HG03439 (cell line): Measurements from ENCODE around the gene EEPD1.

Experiments used
- ATAC-seq: cut with Tn5 transposase; IDR thresholded peaks from one replicate; pipeline ENCODE4 v1.9.1; 2021; ENCODE audit warnings: mild to moderate bottlenecking, moderate library complexity; ENCODE audit not compliant: unreplicated experiment

EEPD1 gene

DNA sequence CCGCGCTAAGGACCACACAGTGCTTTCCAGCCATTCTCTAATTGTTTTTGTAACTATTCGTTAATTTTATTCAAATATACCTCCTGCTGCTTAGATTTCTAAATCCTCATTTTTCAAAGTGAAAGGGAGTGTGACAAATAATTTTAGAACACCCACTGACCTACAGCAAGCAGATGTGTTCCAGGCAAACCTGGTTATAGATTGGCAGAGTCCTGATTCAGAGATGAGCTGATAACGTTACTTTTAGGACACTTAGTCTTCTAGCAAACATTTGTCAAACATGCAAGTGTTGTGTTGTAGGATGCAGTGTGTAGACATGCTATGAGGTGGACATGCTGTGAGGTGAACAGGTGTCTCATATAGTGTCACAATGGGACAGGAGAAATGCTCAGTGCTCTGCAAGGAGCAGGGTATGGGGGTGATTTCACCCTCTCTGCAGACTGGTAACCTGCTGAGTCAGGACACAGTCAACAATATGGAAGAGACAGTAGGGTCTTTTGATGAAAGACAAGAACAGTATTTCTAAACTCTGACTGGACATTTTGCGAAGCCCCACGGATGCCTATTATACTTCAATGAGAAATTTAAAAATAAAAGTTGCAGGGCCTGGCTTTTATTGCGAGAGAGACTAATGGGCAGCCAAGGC, 144.4 kb downstream of the EEPD1 start:
- no peak for ATAC-seq

DNA sequence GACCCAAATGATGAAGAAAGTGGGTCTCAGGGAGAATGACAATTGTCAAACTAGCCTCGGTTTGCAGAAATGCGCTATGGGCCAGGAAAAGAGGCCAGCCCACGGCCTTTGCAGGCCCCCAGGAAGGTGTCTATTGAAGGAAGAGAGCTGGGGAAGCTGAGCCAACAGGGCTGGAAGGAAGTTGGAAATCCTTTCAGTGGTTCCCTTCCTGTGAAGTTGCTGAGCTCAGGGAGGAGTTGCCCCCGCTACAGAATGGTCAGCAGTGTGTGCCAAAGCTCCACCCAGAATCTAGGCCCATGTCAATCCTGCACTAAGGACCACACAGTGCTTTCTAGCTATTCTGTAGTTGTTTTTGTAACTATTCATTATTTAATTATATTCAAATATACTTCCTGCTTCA, 145.1 kb downstream of the EEPD1 start:
- ATAC-seq: no peak

DNA sequence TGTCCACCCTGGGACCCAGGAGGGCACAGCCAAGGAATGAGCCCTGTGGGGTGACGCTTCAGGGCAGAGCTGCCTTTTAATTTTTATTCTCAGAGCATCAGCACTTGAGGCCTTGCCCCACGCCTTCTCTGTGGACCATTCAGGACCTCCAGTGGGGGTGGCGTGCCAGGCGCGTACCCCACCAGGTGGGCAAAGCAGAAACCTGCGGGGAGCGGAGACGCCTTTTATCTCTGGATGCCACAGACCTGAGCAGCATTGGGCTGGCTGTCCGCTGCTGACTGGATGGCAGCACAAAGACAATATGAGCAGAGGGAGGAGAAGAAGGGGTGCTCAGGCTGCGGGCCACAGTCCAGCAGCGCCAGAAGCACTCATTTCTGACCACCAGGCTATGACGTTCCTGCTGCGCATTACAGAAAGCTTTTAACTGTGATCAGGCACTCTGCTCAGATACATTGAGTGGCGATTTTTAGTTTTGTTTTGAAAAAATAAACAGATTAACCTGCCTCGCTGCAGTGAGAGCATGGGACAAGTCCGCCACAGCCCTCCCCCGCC, 146.2 kb downstream of the EEPD1 start:
- ATAC-seq: no peak

DNA sequence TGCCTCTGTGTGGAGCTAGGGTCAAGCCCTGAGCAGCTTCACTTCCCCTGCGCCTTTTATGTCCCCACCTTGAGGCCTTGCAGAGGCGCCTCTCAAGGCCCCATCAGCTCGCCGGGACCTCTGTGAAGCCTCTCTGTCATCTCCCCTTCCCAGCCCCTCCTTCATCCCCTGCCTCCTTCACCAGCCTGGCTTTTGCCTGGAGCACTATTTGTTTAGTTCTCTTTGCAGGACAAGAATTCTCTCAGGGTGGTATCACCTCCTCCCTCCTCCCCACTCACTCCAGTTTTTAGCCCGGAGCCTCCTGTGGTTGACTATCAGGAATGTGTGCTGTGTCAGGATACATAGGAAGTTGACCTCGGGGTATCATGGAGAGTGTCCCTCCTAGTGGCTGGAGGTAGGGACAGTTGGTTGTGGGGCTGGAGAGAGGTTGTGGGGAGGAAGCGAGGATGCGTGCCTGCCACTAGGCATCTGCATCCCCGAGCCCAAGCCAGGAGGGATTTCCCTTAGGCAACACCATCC, 146.8 kb downstream of the EEPD1 start:
- no peak for ATAC-seq

DNA sequence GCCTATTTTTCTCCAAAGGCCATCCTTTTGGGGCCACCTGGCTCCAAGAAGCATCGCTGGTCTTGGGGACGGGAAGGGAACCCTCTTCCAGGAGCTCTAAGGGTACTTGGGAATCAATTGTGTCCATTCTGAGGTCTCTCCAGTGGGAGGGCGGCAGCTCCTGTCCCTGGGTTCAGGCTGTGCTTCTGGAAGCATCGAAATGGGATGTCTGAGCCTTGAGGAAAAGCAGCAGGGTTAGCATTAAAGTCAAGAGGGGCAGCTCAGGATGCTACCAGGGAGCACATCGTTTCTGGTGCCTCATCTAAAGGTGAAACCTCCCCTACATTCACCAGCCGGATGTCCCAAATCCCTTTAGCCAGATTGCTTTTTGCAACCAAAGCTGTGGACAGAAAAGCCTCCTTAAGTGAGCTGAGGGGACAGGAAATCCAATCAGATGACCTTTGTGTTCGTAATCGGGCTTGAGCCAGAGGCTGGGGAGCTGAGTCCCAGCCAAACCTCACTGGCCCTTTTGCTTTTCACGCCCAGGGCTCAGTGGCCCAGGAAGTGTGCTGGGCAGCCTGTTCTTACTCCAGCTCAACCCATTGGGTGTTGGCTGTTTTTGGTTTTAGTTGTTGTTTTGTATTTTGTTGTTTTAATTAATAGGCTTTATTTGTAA, 147.8 kb downstream of the EEPD1 start:
- no peak for ATAC-seq

DNA sequence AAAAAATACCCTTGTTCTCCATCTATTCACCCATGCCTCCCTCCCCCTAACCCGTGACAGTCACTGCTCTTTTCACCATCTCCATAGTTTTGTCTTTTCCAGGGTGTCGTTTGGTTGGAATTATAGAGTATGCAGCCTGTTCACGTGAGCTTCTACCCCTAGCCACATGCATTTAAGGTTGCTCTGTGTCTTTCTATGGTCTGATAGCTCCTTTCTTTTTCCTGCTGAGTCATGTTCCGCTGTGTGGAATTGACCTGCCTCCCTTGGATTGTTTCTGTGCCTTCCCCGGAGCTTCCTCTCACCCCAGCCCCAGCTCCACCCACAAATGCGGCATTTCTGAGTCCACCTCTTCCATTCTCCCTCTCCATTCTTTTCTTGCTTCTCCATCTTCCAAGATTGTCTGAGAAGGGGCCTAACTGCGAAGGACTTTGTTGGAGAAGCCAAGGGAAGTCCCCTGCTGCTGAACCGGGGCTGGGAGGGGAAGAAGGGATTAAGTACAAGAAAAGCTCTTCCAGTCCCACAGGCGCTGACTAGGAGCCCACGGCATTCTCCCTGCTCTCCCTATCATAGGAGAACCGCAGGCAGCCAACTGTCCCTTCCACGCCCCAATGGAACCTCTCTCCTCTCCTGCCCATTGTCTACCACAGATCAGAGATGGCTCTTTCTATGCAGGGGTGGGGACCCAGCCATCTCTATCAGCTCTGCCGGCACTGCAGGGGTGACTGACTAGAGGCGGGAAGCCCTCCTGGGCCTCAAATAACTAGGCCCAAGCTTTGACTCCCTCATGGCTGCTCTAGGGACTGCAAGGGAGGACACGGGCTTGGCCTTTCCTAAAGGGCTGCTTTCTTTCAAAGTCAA, 149.1 kb downstream of the EEPD1 start:
- ATAC-seq: no peak

DNA sequence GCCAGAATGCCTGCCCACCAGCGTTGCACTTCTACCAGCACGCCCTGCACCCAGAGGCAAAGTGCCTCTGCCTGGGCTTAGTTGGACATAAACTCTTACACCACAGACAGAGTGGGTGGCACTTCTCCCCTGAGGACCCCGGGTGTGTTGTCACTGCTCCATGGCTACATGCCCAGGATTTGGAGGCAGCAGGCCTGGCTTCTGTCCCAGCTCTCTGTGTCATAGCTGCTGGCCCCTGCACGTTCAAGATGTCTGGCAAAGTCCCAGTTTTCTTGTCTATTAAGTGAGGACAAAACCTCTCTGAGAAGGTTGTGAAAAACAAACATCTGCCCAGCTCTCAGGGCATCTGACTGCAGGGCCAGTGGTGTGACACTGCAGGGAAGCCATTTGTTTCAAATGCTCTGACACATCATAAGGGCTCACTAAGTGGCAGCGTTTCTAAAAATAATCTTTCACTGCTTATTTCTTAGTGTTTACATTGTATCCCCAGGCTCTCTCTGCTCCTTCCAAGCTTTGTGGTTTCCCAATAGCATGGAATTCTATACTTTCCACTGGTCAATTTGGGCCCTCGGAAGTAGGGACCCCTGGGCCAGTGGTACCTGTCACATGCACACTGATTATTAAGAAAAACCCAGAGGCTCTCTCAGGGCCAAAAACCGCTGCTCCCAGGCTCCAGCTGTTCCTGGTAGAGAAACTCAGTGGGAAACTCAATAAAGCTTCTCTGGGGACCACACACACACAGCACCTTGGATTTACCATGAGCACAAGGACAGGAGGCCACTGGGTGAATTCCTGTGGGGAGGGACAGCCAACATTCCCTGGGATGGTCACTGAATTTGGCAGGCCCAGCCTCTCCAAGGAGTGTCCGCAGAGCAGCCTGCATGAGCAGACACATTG, 150.4 kb downstream of the EEPD1 start:
- ATAC-seq: no peak

DNA sequence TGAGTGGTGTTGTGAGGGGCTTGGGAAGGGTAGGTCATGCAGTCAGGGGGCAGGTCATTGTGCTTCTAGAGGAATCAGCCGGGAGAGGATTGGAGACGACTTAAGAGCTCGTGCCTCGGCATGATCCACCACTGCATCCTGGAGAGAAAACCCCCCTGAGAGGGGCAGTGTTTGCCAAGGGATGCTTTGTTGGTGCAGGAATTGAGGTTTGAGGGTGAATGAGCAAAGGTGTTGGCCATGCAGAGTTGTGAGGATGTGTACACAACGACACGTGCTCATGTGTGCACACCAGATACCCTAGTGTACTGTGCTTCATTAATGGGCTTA, 151.0 kb downstream of the EEPD1 start:
- ATAC-seq: no peak

DNA sequence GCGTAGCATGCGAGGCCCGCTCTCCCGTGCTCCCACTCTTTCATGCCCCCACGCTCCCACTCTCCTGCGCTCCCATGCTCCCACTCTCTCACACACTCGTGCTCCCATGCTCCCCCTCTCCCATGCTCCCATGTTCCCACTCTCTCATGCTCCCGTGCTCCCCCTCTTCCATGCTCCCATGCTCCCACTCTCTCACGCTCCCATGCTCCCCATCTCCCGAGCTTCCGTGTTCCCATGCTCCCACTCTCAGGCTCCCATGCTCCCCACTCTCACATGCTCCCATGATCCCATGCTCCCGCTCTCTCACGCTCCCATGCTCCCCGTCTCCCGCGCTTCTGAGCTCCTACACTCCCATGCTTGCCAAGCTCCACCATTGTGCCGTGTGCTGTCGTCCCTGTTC, 152.2 kb downstream of the EEPD1 start:
- ATAC-seq: no peak

DNA sequence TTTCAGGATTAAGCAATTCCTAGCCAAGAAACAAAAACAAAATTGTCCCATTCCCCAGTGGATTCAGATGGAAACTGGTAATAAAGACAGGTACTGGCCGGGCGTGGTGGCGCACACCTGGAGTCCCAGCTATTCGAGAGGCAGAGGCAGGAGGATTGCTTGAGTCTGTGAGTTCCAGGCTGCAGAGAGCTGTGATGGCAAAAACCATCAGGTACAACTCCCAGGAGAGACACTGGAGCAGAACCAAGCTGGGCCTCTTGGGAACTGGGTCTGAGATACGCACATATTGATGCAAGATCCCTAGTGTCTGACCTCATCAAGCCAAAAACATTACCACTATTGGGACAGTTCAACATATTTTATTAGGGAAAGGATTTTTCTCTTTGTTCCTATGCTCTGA, 152.6 kb downstream of the EEPD1 start:
- no peak for ATAC-seq

DNA sequence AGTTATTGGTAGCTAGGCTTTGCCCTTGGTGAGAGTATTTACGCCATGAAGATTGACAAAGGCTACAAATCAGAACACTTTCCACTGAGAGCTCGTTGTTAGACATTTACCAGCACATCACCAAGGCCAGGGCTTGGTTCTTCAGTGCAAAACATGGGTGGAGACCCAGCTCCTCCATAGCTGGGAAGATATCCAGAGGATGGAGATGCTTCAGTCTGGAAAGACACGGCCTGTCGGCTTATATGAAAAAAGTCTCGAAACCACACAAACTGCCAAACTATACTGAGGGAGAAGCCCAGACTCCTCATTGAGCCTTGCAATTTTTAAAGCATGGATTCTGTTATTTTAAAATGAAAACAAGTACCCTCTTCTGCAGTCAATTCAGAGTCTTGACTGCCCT, 153.2 kb downstream of the EEPD1 start:
- ATAC-seq: no peak

DNA sequence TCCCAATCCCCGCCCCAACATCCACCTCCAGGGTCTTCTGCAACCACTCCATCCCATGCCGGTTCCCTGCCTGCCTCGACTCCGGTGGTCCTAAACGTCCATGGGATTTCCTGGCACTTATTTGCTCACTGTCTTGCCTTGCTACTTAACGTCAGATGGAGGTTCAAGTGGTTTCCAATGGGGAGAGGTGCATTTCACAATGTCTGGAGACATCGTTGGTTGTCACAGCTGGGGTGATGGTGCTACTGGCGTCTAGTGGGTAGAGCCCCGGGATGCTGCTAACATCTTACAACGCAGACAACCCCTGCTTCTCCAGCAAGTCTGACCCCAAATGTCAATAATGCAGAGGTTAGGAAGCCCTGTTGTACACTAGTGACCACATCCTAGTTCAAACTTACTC, 153.7 kb downstream of the EEPD1 start:
- ATAC-seq: no peak

DNA sequence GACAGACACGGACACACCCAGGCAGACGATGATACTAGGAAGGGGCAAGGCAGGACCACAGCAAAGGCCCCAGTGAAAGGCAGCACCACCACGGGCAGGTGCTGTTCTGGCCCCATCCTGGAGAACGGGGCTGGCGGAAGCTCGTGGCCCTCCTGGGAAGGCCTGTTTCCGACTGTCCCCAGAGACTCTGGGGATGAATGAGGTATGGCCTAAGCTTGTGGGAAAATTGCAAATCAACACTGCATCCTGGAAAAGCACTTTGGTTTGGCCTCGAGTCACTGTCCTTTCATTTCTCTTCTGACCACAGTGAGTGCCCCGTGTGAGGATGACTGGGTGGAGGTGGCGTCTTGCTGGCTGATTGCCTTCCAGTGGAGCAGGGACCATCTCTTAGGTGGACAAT, 155.0 kb downstream of the EEPD1 start:
- ATAC-seq: no peak

DNA sequence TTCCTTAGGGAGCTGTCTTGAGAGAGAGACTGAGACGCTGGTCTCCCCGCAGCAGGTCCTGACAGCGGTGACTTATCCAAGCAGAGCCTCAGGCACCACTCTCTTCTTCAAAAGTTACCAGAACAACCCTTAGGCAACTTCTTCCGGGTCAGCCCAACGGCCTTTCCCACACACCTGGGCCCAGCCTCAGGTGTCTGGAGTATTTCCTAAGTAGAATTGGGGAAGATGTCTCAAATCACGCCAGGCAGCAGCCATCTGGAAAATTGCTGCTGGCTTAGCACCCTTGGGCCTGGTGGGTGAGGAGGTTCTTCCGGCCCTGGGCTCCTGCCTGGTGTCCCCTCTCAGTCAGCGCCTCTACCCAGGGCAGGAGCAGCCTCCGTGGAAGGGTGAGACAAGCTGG, 156.2 kb downstream of the EEPD1 start:
- no peak for ATAC-seq

DNA sequence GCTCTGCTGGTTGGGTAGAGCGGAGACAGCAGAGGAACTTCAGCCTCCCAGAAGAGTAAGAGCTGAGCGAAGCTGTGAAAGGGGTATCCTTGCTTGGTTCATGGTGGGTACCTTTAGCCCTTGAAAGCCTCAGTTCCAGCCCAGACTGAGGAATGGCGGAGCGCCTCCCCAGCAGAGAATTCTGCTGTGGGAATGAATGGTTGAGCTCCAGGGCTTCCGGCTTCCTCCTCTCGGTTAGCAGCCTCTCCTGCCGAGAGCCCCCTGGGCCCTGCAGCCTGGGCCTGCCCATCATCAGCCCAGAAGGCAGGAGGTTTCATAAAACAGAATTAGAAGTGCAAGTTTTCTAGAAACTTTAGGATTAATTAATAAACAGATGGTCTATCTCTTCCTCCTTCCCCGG, 156.7 kb downstream of the EEPD1 start:
- no peak for ATAC-seq

DNA sequence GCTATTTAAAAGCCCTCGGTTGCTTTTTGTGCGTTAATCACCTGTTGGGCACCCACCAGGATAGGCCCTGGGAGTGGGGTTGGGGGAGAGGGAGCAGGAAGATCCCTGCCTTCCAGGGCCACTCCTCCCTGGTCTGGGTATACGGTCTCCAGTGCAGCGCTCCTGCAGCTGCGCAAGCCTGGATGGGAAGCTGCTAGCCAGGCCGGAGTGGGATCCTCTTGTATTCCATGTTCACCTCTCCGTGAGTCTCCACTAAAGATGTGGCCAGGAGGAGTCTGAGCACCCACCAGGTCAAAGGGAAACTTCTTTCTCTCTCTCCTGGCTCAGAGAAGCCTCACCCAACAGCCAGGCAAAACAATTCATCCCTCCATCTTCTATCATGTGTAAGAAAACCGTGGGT, 157.8 kb downstream of the EEPD1 start:
- no peak for ATAC-seq

DNA sequence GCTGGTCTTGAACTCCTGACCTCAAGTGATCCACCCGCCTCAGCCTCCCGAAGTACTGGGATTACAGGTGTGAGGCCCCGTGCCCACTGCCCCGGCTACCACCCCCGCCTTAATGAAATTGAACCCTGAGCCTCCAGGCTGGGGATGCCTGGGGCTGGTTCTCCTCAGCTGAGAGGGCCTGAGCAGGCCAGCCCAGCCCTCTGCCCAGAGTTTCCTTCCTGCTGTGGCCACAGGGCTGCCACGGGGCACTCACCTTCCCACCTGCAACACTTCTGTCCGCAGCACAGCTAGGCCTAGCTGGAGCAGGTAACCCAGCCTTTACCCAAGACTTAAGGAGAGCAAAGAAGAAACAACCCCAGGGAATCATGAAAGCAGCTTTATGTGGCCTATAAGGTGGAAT, 158.5 kb downstream of the EEPD1 start:
- no peak for ATAC-seq

DNA sequence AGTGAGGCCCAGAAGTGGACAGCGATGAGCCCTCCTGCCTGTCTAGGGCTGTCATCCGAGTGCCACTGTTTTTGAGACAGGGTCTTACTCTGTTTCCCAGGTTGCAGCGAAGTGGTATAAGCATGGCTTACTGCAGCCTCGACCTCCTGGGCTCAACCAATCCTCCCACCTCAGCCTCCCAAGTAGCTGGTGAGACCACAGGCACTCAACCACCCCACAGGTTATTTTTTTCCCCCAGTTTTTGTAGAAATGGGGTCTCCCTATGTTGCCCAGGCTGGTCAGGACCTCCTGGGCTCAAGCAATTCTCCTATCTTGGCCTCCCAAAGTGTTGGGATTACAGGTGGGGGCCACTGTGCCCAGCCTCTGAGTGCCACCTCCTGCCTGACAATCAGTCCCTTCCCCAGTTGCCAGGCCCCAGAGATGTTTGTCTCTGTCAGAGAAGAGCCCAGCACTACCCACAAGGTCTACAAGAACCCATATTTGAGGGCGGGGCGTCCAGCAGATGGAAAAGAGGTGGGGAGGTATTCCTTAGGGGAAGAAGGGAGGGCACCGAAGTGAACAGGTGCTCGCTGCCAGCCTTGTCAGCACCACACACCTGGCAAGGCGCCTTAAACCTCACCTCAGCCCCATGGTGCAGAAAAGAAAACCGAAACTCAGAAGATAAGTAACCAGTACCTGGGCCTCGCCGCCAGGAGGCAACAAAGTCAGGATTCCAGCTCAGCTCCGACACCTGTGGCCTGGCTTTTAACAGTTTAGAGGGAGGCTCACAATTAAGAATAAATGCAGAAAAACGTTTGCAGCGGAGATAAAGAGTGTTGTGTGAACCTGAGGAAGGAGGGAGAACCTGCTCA, 159.2 kb downstream of the EEPD1 start:
- no peak for ATAC-seq

DNA sequence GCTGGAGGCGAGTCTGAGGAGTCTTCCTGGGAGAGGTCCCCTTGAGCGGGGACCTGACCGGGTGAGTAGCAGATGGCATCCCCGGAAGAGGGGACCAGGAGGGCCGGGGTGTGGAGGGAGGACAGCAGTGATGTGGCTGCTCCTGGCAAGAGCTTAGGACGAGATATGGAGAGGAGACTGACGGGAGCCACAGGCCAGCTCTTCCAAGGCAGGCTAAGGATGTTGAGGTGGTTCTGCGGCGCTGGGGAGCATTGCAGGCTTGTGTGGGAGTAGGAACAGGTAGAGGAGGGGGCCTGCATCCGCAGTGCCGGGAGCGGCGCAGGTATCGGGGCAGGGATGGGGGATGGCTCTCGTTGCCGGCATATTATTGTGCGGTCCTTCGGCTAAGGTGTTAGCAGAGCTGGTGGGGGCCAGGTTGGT, 159.9 kb downstream of the EEPD1 start:
- no peak for ATAC-seq

DNA sequence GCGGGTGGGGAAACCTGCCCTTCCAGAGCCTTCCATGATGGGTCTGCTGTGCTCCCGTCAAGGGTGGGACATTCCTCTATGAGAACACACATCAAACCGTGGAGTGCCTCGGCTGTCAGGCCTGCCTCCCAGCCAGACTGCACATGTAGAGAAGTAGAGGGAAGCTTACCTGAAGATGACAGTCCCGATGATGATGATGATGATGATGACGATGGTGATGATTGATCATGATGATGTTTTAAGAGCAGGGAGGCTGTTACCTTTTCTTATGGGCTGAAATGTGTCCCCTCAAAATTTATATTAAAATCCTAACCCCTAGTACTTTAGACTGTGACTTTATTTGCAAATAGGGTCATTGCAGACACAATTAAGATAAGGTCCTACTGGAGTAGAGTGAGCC, 160.6 kb downstream of the EEPD1 start:
- no peak for ATAC-seq
